Measurements from ENCODE around the gene GDAP2.
A peak's percentile ranks its signal among the peaks of the same experiment; 100 is the strongest.

GDAP2 gene

GRCh38 chr1:117899801-117900200, 29.6 kb downstream of the GDAP2 start:
- peaks cover 44% of the 10 kb centered on the region for H3K36me3 ChIP-seq
- H3K4me3 ChIP-seq (ENCODE audit: low read depth, low read length), result no peak overlapping the region
- H3K27me3 ChIP-seq (ENCODE audit: insufficient read depth, low read depth, severe bottlenecking), result no peaks in the 10 kb centered on the region
- TF ChIP-seq, protein P1, sequence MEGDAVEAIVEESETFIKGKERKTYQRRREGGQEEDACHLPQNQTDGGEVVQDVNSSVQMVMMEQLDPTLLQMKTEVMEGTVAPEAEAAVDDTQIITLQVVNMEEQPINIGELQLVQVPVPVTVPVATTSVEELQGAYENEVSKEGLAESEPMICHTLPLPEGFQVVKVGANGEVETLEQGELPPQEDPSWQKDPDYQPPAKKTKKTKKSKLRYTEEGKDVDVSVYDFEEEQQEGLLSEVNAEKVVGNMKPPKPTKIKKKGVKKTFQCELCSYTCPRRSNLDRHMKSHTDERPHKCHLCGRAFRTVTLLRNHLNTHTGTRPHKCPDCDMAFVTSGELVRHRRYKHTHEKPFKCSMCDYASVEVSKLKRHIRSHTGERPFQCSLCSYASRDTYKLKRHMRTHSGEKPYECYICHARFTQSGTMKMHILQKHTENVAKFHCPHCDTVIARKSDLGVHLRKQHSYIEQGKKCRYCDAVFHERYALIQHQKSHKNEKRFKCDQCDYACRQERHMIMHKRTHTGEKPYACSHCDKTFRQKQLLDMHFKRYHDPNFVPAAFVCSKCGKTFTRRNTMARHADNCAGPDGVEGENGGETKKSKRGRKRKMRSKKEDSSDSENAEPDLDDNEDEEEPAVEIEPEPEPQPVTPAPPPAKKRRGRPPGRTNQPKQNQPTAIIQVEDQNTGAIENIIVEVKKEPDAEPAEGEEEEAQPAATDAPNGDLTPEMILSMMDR (IDR thresholded peaks at IDR 0.05; ENCODE audit: low read depth, low read length), result no peak
- no peak for DNase-seq
- no peak overlapping the region for H3K27ac ChIP-seq
- no peaks in the 10 kb centered on the region for H3K9me3 ChIP-seq (ENCODE audit: severe bottlenecking)

GRCh38 chr1:117897551-117897950, 31.9 kb downstream of the GDAP2 start:
- DNase-seq, result no peak
- Histone ChIP-seq H3K27me3 (ENCODE audit: insufficient read depth, low read depth, severe bottlenecking) (no peaks in the 10 kb centered on the region), H3K4me3 (ENCODE audit: low read depth, low read length) (no peak overlapping the region), H3K27ac (no peak overlapping the region), H3K36me3 (peaks cover 37% of the 10 kb centered on the region), H3K9me3 (ENCODE audit: severe bottlenecking) (no peaks in the 10 kb centered on the region)
- TF ChIP-seq, protein P1 (IDR thresholded peaks at IDR 0.05; ENCODE audit: low read depth, low read length), result no peak

DNA sequence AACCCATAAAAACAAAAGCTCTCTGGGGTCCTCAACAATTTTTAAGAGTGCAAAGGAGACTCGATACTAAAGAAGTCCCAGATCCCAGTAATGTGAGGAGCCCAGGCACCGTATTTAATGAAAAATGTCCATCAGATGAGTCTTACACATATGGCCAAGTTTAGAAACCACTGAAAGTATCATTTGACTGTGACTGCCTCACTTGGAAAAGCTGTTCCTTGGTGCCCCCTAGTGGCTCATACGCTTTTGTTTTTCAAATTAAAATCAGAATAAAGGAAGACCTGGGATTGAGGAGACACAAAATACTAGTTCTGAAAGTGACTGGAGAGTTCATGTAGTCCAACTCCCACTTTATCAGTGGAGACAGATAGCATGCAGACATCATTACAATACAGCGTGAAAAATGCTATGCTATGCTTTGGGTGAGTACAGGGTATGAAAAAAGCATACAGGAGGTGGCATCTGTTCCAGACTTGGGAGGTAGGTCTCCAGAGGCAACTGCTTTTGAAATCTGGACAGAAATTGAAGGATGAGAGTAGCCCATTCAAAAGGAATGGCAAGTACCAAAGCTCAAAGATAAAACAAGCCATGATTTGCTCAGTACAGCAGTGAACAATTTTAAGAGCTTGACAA, 33.8 kb downstream of the GDAP2 start:
- peak; percentile 54 for DNase-seq
- TF ChIP-seq, protein P1 (IDR thresholded peaks at IDR 0.05; ENCODE audit: low read depth, low read length), result peak; percentile 64
- Histone ChIP-seq H3K4me3 (ENCODE audit: low read depth, low read length) (no peak overlapping the region), H3K27ac (no peak overlapping the region), H3K36me3 (peaks cover 27% of the 10 kb centered on the region), H3K27me3 (ENCODE audit: insufficient read depth, low read depth, severe bottlenecking) (no peaks in the 10 kb centered on the region), H3K9me3 (ENCODE audit: severe bottlenecking) (no peaks in the 10 kb centered on the region)

- H3K36me3 ChIP-seq, result peaks cover 27% of the 10 kb centered on the region
Measured at GRCh38 chr1:117894078-117894477, 35.3 kb downstream of the GDAP2 start.

GRCh38 chr1:117892512-117892911, 36.9 kb downstream of the GDAP2 start:
- no peak overlapping the region for H3K27ac ChIP-seq
- H3K9me3 ChIP-seq (ENCODE audit: severe bottlenecking), result no peaks in the 10 kb centered on the region
- TF ChIP-seq, protein P1 (IDR thresholded peaks at IDR 0.05; ENCODE audit: low read depth, low read length), result no peak
- no peaks in the 10 kb centered on the region for H3K27me3 ChIP-seq (ENCODE audit: insufficient read depth, low read depth, severe bottlenecking)
- peaks cover 14% of the 10 kb centered on the region for H3K36me3 ChIP-seq
- DNase-seq, result no peak
- no peak overlapping the region for H3K4me3 ChIP-seq (ENCODE audit: low read depth, low read length)

More at GRCh38 chr1:117894078-117894477, 35.3 kb downstream of the GDAP2 start:
- TF ChIP-seq, protein P1 (IDR thresholded peaks at IDR 0.05; ENCODE audit: low read depth, low read length), result no peak
- Histone ChIP-seq H3K27me3 (ENCODE audit: insufficient read depth, low read depth, severe bottlenecking) (no peaks in the 10 kb centered on the region), H3K9me3 (ENCODE audit: severe bottlenecking) (no peaks in the 10 kb centered on the region), H3K27ac (no peak overlapping the region), H3K4me3 (ENCODE audit: low read depth, low read length) (no peak overlapping the region)
- no peak for DNase-seq

- DNase-seq, result no peak
- Histone ChIP-seq H3K36me3 (no peaks in the 10 kb centered on the region; the same call in none of the 2 replicates), H3K9me3 (ENCODE audit: severe bottlenecking) (no peaks in the 10 kb centered on the region), H3K27ac (no peak overlapping the region), H3K4me3 (ENCODE audit: low read depth, low read length) (no peak overlapping the region), H3K27me3 (ENCODE audit: insufficient read depth, low read depth, severe bottlenecking) (no peaks in the 10 kb centered on the region)
- TF ChIP-seq, protein P1 (IDR thresholded peaks at IDR 0.05; ENCODE audit: low read depth, low read length), result no peak
Measured at GRCh38 chr1:117890452-117890851, 39.0 kb downstream of the GDAP2 start.

All from WERI-Rb-1 (cell line).